GM19240 (cell line): ENCODE data around the gene RABGEF1.
"Not testable (repeated sequence)": the region's sequence is repeated elsewhere in the genome, so short reads cannot be mapped to it uniquely, and the experiment has no call there.

ENCODE experiments used
- DNase-seq: peaks from one replicate; pipeline ENCODE4 v3.0.0; 2011; ENCODE audit warnings: low spot score; ENCODE audit not compliant: insufficient read length

The RABGEF1 gene

DNA sequence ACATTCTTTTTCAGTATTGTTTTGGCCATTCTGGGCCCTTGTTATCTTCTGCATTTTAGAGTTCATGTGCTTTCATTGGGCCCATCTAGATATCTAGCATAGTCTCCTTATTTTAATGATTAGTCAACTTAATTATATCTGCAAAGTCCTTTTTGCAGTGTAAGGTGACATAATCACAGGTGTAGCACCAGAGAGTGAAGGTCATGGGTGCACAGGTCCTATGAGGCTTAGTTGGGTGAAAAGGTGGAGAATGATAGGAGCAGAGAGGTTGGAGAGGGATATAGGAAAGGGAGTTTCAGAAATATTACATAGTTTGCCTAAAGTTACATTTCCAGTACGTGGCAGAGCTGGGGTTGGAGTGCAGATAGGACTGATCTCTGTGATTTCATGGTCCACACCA lies 24.4 kb downstream of the RABGEF1 start:
- not testable (repeated sequence) for DNase-seq

DNA sequence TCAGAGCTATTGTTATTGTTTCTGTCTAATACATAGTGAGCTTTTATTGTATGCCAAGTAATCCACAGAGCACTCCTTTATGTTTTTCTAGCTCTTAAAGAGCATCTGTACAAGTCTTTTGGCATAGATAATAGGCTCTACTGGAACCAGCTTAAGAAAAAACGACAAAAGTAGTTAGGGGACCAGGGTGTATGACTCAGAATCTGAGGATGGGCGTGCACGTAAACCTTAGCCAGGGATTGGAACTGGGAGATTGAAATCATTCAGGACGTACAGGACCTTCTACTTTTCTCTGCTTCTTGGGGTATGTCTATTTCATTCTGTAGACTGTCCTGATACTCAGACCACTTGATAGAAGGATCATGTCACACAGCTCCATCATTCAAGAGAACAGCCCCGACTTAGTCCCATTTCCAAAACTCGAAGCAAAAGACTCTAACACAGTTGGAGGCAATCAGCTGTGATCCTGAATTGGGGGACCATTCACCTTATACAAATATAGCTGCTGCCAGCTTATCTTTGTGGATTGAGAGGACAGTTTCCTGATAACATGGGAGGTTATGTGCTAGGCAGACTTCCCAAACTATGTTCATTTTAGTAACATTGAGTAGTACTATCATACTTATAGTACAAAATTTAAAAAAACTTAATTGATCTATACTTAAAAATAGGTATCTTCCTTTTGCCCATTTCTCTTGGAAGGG lies 24.9 kb downstream of the RABGEF1 start:
- not testable (repeated sequence) for DNase-seq

DNA sequence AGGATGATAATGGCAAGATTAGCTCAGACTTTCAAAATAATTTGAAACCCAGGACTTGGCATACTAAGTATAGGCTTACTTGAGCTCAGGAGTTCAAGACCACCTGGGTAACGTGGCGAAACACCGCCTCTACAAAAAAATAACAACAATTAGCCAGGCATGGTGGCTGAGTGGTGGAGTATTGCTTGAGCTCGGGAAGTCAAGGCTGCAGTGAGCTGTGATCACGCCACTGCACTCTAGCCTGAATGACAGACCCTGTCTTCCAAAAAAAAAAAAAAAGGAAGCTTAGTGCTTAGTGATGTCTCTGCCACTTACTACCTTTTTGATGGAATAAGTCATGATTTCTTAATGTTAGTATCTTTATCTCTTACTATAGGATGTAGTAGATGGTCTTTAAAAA lies 25.5 kb downstream of the RABGEF1 start:
- DNase-seq: no peak

DNA sequence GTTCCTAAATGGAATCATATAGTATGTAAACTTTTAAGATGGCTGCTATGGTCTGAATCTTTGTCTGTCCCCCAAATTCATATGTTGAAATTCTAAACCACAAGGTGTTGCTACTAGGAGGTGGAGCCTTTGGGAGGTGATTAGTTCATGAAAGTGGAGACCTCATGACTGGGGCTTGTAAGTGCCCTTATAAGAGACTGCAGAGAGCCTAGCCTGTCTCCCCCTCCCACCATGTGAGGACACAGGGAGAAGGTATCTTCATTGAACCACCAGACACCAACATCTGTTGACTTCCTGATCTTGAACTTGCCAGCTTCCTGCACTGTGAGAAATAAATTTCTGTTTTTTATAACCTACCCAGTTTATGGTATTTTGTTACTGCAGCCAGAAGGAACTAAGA lies 27.0 kb downstream of the RABGEF1 start:
- DNase-seq: not testable (repeated sequence)

DNA sequence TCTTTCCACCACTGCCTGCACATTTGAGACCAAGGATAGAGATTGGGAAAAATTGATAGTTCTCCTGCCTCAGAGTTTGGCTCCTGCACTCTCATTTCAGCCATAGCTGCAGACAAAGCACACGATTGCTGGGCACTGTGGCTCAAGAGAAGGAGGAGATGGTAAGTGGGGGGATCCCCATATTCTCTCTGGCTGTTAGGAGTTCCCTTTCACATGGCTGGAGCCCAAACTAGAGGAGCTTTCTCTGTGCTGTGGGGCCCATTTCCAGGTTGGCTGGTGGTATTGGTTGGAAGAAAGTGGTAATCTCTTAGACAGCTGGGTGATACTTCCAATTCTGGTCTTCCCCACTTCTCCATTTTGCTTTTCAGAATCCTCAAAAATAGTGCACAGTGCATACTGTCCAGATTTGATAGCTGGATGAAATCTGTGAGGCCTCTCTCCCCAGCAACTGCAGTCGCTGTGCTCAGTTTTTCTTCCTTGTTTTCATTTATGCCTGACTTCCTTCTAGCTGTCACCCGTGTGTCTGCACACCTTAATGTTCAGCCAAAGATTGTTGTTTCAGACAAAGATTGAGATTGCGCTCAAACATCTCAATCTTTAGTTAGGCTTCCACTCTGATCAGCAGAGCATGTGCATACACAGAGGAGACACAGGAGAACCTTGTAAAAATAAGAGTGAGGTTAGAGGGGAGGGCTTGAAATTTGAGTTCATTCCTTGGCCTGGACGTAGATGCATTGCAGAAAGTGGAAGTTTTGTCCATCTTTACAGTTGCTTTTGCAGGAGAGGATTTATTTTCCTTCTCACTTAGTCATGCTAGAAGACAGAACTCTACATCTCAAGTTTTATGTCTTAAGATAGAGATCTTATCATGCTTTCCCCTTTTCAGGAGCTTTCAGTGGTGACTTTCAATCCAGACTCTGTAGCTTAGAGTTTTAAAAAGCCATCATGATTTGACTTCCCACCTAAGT lies 28.6 kb downstream of the RABGEF1 start:
- no peak for DNase-seq

DNA sequence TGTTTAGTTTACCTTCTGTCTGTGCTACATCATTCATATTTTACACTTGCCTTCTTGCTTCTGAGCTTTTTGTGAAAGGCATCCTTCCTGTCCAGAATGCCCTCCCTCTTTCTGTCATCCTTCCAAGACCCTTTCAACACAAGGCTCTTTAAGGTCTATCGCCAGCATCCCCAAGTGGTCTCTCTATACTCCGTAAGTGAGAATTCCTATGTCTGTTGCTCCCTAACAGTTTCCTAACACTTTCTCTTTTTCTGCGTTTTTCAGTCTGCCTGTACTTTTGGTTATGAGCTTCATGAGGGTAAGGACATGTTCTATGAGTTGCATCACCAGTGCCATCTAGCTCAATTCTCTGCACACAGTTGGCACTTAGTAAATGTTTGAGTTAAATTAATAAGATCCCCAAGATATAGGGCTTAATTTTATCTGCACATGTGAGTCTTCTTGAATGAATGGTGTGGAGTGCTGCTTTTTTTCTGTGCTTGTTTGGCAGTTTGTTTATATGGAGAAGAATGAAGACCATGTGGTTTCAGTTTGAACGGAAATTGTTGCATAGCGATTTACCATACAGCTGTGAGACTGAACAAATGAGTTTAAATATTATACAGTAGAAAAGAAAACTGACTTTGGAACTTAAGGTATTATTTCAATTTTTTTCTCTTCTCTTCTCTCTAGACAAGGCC lies 29.4 kb downstream of the RABGEF1 start:
- DNase-seq: no peak

DNA sequence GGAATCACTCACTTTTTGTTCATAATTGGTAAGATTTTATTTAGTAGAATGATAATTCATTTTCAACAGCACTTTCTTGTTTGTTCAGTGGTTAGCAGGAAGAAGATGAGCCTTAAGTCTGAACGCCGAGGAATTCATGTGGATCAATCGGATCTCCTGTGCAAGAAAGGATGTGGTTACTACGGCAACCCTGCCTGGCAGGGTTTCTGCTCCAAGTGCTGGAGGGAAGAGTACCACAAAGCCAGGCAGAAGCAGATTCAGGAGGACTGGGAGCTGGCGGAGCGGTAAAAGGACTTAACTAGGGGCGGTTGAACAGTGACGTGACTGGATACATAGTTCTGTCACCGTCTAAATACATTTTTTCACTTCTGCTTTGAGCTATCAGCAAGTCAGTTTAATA lies 31.3 kb downstream of the RABGEF1 start:
- no peak for DNase-seq

DNA sequence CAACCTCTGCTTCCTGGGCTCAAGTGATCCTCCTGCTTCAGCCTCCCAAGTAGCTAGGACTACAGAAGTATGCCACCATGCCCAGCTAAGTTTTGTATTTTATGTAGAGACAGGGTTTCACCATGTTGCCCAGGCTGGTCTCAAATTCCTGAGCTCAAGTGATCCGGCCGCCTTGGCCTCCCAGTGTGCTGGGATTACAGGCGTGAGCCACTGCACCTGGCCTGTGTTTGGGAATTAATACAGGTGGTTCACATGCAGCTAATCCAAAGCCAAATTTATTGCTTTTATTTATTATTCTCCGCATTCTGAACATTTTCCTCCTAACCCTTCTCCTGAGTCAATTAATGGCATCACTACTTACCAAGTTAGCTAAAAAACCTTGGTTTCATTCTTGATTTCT lies 33.2 kb downstream of the RABGEF1 start:
- DNase-seq: not testable (repeated sequence)

DNA sequence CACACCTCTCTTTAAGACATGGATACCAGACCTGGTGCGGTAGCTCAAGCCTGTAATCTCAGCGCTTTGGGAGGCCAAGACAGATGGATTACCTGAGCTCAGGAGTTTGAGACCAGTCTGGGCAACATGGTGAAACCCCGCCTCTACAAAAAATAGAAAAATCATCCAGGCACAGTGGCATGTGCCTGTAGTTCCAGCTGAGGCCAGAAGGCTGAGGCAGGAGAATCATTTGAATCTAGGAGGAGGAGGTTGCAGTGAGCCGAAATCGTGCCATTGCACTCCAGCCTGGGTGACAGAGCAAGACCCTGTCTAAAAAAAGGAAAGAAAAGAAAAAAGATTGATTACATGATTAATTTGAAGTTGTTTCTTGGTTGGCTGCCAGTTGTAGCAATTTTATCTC lies 35.9 kb downstream of the RABGEF1 start:
- not testable (repeated sequence) for DNase-seq

DNA sequence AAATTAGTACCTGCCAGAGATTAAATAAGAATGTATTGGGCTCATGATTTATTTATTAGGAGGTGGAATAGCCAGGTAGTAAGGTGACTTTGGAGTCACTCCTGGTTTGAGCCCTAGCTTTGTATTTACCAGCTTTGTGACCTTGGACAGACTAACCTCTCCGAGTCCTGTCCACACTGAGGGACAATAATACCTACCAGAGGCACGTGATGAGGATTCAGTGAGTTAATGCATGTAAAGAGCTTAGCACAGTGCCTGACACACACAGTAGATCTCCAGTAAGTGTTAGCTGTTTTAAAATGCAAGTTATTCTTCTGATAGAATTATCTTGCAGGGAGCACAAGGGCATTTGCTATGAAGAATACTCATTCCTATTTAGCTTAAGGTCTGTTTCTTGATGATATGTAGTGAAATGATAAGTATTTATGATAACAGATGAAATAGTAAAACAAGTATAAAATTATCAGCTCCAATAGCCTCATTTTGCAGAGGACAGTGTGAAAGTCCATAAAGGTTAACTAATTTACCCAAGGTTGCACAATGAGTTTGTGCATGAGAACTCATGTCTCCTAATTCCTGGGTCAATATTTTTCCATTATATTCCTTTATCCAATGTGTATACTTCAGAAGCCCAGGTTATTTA lies 36.4 kb downstream of the RABGEF1 start:
- no peak for DNase-seq

DNA sequence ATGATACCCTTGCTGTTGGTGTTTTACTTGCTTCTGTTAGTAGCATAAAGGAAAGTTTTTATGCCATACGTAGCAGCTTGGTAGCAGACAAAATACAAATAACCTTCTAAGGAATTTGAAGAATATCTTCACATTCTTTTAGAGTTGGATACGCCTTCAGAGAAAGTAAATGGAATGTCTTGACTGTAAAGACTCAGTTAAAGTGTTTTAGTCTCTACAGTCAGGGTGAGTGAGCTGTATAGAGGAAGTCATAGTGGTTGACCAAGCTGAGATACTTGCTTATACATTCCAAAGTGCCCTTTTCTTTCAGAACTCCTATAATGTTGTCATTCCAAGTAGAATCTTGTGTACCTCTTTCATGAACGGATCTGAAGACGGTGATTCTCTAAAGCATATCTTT lies 37.7 kb downstream of the RABGEF1 start:
- no peak for DNase-seq

DNA sequence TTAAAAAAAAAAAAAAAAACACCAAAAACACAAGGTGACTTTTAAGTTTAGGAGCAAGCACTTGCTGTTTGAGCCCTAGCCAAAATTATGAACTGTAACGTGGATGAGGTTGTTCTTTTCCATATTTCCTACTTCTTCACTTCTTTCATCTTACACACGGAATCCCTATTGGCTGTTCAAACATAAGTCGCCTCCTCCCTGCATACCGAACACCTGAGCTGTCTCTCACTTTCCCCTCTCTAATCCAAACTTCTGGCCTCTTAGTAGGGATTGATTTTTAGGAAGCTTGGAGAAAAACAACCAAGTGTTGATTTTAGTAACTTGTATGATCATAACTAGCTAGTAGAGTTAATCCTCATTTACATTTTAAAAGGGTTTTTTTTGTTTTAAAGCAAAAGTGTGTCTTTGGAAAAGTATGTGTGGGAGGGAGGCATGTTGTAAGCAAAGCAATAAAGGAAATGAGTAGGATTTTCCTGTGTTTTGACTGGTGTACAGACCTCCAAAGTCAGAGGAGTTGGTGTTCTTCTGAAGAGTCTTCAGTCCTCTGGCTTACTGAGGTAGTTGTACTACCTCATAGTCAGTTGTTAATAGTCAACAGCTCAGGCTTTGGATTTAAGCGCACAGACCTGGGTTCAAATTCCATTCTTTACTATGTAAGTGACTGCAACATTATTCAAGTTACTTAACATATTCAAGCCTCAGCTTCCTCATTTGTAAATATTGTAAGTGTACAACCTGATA lies 39.3 kb downstream of the RABGEF1 start:
- no peak for DNase-seq

DNA sequence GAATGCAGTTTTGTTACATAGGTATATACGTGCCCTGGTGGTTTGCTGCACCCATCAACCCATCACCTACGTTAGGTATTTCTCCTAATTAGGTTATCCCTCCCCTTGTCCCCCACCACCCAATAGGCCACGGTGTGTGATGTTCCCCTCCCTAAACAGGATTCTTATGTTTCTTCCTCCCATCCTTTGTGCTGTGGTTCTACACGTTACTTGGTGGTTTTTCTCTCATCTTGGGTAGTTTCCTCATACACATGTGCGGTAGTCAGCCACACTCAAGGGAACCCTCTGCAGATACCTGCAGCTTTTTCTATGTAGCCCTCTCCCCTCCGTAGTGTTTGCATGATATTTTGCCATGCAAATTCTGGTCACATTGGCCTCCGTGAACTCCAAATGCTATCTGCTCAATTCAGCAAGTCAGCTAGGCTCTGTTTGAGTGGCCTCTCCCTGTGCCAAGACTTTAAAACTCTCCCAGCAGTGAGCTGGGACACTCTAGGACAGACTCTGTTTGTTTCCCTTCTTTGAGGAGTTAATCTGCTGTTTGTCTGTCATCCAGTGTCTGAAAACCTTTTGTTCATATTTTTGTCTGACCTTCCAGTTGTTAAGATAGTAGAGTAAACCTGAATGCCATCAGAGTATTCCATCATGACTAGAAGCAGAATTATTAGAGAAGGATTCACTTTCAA lies 41.0 kb downstream of the RABGEF1 start:
- no peak for DNase-seq

DNA sequence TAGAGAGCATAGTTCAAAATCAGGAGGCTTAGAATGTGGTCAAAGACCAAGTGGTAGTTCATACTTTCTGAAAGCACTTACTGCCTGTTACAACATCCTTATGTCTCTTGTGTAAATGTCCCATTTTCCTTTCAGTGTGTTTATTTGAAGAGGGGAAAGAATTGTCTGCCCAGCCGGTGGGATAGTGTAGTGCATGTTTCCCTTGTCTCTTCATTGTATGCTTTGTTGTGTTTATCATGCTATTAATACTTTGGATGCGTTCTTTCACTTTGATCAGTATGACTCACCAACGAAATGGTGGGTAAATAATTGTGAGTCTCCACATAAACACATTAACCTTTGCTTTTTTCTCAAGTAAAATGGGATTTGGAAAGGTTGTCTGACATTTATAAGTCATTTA lies 42.3 kb downstream of the RABGEF1 start:
- DNase-seq: not testable (repeated sequence)

DNA sequence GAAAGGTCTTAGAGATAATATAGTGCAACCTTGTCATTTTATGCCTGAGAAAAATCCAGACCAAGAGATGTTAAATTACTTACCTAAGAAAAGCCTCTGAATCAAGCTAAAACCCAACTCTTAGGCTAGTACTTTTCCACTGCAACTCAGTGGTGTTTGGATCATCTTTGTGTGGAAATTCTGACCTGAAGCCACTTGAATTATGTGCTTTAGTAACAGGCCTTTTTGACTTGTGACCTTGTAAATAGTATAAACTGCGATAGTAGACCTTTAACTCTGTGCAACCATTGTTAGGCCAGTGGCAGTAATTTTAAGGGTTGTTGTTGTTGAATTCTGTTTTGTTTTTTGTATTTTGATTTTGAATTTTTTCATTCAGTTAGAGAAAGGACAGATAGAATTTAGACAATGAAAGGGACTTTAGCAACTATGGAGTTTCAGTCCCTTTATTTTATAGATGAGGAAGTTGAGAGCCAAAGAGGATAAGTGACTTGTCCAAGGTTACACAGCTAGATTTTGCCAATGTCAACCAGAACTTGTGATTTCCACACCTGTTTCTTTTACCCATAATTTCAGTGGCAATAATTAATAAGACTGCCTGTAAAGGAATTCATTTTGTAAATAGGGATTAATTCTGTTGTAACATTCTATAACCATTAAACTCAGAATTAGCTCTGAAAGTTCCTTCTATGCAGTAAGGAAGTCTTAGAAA lies 43.5 kb downstream of the RABGEF1 start:
- not testable (repeated sequence) for DNase-seq

DNA sequence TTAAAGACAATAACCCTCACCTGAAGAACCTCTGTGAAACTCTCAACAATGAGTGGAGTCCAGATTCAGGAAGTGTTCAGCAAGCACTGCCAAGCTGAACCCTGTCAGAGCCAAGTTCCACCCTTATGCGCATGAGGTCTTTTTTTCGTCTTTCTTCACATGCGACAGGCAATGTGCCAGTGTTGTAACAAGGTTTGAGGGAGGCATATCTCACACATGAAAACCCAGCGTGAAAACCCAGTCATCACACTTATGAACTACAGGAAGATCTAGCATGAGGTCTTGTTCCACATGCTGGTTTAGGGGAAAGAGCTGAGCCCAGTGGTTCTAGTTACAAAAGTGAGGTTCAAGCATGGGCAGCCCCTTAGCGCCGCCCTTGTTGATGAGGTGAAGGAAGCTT lies 49.7 kb downstream of the RABGEF1 start:
- DNase-seq: no peak

DNA sequence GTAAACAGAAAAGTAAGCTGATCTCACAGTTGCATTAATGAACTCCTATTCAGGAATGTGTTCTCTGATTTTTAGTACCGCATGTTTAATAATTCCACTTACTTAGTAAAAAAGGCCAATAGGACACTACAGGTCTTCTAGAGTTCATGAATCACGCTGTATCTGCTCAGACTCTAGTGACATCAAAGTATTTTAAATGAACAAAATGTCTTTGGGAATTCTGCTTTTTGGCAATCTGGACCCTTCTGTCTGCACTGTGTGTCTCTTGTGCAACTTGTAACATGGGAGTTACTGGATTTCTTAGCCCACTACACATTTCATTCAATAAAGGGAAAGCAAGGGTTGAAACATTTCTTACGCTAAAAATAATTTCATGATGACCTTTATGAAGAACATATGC lies 50.2 kb downstream of the RABGEF1 start:
- no peak for DNase-seq

DNA sequence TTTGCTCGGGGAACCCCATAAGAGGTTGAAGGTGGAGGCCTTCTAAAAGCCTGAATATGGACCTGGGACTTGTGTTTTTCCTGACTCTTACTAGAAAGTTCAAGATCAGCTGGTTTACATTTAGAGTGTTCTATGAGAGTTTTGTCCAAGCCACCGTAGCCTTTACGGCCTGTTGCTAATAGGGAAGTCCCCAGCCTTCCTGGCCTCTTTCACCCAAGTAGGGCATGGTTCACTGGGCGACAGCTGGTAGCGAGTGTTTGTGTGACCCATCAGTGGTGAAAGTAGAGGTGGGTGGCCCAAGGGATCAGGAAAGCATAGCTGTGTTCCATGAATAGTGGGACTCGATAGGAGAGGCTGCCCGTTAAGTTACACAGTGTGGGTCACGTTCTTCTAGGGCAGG lies 60.1 kb downstream of the RABGEF1 start:
- DNase-seq: no peak

DNA sequence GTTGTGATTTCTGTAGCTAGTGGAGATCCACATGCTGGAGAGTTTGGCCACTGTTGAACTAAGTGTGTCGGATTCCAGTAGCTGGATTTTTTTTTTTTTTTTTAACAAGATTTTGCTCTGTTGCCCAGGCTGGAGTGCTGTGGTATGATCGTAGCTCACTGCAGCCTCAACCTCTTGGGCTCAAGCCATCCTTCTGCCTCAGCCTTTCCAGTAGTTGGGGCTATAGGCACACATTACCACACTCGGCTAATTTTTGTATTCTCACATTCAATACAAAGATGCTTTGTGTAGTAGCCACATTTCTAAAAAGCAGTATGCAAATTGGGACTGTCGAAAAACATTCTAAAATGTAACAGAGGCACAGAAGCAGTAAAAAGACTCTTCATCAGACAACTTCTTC lies 63.5 kb downstream of the RABGEF1 start:
- no peak for DNase-seq

DNA sequence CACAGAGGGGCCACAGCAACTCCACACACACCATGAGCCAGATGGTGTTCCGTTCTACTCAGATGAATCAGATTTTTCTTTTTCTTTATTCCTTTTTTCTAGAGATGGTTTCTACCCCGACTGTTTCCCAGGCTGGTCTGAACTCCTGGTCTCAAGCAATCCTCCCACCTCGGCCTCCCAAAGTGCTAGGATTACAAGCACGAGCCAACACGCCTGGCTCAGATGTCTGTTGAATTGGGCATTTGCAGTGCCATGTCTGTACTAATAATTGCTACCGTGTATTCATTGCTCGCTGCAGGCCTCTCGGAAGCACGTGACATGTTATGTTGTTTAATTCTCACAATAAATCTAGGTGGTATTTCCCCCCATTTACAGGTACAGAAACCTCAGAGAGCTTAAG lies 67.2 kb downstream of the RABGEF1 start:
- no peak for DNase-seq
